Skin of body (tissue), 2 donors: ENCODE results near the gene FNBP1L. TPM values are rescaled to one million over a fixed set of nuclear protein-coding genes. Genes with fewer than 3 reads are reported as not detected.
"Not testable (repeated sequence)": the region's sequence is repeated elsewhere in the genome, so short reads cannot be mapped to it uniquely, and the experiment has no call there.

Experiments
- DNase-seq: peaks from one replicate; lab custom pipeline; 2025; lab: John Stamatoyannopoulos, UW
- total RNA-seq: library from RNA; depleted of rRNA; stranded (reverse); fragments of >200 nt; gene quantifications from one replicate; pipeline ENCODE4 v1.2.3, GENCODE V29; 2014

The FNBP1L gene
- total RNA-seq, 1 donor from 2014 or later, result 49.0 TPM

DNA sequence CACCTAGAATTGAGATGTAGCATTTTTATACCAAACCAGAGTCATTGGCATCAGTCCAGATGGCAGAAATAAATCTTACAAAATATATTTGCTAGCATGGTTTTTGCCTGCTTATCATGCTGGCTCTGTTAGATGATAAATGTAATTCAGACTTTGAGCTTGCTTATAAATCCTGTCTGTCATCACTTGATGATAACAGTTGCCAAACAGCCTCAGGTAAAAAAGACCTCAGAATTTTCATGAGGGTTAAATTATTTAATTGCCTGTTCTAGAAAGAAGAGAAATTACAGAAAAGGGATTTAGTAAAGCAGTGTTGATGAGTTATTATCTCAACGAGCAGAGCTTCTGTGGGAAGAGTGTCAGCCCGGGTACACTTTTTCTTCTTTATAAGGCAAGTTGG lies 83.3 kb downstream of the FNBP1L start:
- no peak for DNase-seq

DNA sequence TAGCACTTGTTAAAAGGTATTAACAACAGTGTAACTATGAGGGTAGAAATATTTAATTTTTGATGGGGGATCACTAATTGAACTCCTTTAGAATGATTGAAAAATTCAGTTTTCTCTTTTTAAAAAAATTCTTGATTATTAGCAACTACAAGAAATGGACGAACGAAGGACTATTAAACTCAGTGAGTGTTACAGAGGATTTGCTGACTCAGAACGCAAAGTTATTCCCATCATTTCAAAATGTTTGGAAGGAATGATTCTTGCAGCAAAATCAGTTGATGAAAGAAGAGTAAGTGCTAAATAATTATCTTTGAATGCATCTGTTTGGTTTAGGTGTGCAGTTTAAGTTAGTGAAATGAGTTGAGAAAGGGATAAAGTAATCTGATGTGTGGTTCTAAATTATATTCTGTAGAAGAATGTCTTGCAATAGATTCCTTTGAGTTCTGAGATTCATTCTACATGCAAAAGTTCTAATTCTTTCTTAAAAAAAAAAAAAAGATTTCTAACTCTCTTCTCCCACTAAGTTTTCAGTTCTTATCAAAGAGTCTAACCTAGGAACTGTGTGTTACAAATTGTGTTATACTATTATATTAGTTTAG lies 85.0 kb downstream of the FNBP1L start:
- no peak for DNase-seq

- DNase-seq, result no peak
These were observed 85.8 kb downstream of the FNBP1L start for GRCh38 chr1:93533677-93534076.

DNA sequence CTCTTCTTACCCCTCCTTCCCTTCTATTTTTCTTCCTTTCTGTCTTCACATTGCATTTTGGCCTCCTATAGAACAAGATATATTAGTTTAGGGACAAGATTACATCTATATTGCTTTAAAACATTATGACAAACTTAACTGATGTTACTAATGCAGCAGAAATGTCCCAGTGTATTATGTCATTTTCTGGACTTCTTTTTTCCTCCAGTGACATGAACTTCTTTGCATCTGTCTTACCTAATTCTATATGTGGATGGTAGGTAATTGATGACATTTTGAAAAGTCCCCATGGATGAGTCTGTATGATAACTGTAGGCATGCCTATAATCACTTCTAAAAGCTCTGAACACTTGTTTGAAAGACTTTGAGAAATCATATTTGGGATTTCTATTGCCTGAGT lies 89.5 kb downstream of the FNBP1L start:
- DNase-seq, result no peak

DNA sequence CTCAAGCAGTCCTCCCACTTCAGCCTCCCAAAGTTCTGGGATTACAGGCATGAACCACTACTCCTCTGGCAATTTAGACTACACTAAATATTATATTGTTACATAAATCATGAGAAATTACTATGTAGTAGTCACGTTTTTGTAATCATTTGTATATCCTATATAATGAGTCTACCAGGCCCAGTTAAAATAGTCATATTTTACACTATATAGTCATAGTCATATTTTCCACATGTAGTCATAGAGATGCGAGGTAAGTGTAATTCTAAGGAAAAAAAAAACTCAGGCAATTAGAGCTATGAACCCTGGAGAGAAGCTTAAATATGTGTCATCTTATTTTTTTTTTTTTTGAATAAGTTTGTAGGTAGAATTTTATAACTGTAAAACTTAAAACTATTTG lies 90.0 kb downstream of the FNBP1L start:
- DNase-seq, result no peak

- DNase-seq, result no peak
These were observed 93.1 kb downstream of the FNBP1L start for GRCh38 chr1:93541045-93541444.

GRCh38 chr1:93542398-93542797 lies 94.5 kb downstream of the FNBP1L start:
- peak; percentile 8 for DNase-seq

DNA sequence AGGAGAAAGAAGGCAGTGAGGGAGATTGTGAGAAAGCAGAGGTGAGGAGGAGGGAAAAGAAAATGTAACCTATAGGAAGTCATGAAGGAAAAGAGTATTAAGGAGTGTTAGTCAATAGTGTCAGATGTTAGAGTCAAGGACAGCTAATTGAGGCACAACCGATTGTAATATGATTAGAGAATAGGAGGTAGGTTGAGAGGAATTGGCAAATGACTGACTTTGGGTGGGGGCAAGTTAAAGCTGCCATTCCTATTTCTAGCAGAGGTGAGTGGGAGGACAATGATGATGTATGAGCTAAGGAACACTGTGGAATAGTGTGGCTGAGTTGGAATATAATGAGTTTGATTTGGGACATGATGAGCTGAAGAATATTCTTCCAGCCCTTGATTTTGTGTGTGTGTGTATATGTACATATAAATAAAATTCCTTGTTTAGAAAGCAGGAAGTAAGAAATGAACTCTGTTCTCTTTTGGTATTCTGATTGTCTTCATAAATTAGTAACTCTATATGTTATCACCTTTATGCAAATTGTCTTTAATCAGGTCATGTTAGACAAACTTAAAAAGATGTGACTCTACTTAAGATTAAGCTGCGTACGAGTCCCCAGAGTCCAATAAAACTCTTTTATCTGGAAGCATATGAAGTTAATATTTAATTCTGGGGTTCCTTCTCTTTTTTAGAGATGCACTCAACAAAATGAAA lies 98.4 kb downstream of the FNBP1L start:
- DNase-seq, result no peak

- DNase-seq, result no peak
These were observed 101.2 kb downstream of the FNBP1L start for GRCh38 chr1:93549131-93549530.

DNA sequence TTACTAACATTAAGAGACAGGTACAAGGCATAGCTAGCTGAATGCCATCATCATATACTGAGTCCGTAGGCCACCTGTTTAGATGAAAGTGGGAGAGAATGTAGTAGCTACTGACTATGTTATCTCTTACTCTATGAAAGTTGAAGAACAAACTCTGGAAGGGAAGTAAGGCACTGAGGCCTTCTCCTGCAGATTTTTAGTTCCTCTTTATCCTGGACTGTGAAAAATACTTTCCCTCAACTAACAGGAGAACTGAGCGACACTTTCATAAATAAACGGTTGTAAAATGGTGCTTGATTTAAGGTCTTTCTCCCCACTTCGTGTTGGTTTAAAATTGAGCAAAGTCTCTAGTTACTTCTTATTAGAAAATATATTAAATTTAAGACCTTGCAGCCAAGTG lies 101.9 kb downstream of the FNBP1L start:
- DNase-seq, result no peak

GRCh38 chr1:93552741-93553455 lies 105.0 kb downstream of the FNBP1L start:
- peak; percentile 35 for DNase-seq

GRCh38 chr1:93553886-93554490 lies 106.1 kb downstream of the FNBP1L start:
- DNase-seq, result not testable (repeated sequence)

GRCh38 chr1:93554883-93555872 lies 107.3 kb downstream of the FNBP1L start:
- no peak for DNase-seq

- DNase-seq, result no peak
These were observed 108.4 kb downstream of the FNBP1L start for GRCh38 chr1:93556291-93556690.

DNA sequence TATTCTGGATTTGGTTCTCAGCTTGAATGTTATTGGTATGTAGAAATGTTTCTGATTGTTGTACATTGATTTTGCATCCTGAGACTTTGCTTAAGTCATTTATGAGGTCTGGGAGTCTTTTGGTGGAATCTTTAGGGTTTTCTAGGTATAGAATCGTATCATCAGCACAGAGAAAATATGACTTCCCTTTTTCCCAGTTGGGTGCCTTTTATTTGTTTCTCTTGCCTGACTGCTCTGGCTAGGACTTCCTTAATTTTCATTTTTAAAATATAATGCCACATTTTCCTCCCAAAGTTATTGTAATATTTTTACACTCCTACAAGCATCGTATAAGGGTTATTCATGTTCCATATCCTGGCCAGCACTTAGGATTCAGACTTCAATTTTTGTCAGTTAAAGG lies 111.1 kb downstream of the FNBP1L start:
- no peak for DNase-seq

DNA sequence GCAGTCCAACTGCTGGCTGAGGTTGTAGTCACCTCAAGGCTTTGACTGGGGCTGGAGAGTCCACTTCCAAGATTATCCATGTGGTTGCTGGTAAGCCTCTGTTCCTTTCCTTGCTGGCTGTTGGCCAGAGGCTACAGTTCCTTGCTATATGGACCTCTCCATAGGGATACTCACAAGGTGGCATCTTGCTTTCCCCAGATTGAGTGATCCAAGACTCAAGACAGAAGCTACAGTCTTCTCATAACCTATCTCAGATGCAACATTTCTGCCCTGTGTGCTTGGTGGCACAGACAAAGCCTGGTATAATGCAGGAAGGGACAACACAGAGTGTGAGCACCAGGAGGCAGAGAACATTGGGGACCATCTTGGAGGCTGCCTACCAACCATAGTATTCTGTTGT lies 111.8 kb downstream of the FNBP1L start:
- DNase-seq, result no peak

- peak; percentile 8 for DNase-seq
These were observed 117.7 kb downstream of the FNBP1L start for GRCh38 chr1:93565496-93566206.

GRCh38 chr1:93566227-93566626 lies 118.3 kb downstream of the FNBP1L start:
- peak; percentile 11 for DNase-seq

DNA sequence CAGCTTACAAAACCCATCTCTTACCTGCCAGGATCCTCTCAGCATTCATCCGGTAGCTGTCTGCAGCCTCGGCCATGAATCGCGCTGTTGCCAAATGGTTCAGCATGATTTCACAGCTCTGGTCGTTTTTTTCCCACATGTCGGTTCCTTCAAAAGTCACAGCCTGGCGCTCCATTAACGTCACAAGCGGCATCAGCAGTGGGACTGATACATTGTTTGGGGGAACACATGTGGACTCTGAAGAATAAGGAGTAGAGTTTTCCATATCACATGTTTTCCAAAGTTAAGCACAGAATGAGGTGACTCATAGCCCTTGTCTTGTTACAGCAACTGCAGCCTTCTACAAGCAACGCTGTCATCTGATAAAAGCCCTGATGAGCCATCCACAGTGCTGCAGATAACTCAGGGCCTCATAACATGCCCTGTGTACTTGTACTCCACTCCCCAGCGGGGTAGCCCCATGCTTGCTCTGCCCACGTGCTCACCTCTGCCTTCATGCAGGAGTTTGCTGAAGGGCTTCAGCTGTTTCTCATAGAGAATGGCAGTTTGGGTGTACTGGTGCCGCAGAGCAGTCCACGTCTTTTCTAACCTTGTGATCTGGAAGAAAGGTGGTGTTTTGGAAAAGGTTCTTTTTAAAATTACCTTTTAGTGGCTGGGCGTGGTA lies 119.5 kb downstream of the FNBP1L start:
- peak; percentile 9 for DNase-seq

GRCh38 chr1:93569489-93569888 lies 121.6 kb downstream of the FNBP1L start:
- no peak for DNase-seq
